ENCODE data around the gene SCYGR8. TPM values are rescaled to one million over a fixed set of nuclear protein-coding genes. Genes with fewer than 3 reads are reported as not detected.

The SCYGR8 gene
- total and polyA plus RNA-seq, 7 donors: not detected

- Histone ChIP-seq H3K4me3 (no peak overlapping the region), H3K9me3 (no peaks in the 10 kb centered on the region), H3K27ac (no peak overlapping the region), H3K36me3 (no peaks in the 10 kb centered on the region), H3K4me1 (peaks cover 0 to 5% (median 2%) of the 10 kb centered on the region in 4 donors), H3K27me3 (no peaks in the 10 kb centered on the region)
- WGBS, 2 donors: 94 to 96% methylated on average over 22 of the region's 22 CpGs
- TF ChIP-seq POLR2AphosphoS5 (IDR thresholded peaks at IDR 0.05) (no peak), EP300 (IDR thresholded peaks at IDR 0.05) (no peak), POLR2A (IDR thresholded peaks at IDR 0.05) (no peak), CTCF (IDR thresholded peaks at IDR 0.05) (no peak)
- intact Hi-C loops (cut with DNase I): loop anchor here (2.0 to 5.0 kb wide), 2 partner anchors 296 to 361 kb away; partner anchors contain the start of gene AGFG1
- no peak for DNase-seq
Observed at GRCh38 chr2:227767830-227768229, 22.1 kb downstream of the SCYGR8 start.

DNA sequence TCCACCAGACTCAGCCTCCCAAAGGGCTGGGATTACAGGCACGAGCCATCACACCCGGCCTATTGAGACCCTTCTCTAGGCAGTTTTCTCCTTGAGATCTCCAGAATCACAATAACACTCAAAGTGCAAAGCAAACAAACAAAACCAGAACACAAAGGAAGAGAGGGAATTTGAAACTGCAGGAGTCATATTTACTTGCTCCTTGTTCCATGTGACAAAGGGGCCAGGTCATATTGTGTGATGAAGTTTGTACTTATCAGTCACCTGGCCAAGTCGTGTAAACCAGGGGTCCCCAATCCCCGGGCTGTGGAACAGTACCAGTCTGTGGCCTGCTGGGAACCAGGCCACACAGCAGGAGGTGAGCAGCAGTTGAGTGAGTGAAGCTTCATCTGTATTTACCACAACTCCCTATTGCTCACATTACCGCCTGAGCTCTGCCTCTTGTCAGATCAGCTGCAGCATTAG lies 26.5 kb downstream of the SCYGR8 start:
- Histone ChIP-seq H3K9me3 (no peaks in the 10 kb centered on the region), H3K27me3 (no peaks in the 10 kb centered on the region), H3K4me1 (no peaks in the 10 kb centered on the region), H3K27ac (no peak overlapping the region), H3K36me3 (no peaks in the 10 kb centered on the region), H3K4me3 (no peak overlapping the region)
- TF ChIP-seq POLR2AphosphoS5 (IDR thresholded peaks at IDR 0.05) (no peak), CTCF (IDR thresholded peaks at IDR 0.05) (no peak)
- intact Hi-C loops (cut with DNase I): no loop called here
- no peak for DNase-seq
- WGBS, 2 donors: 81 to 84% methylated on average over 5 of the region's 5 CpGs

GRCh38 chr2:227772932-227773331 lies 27.2 kb downstream of the SCYGR8 start:
- H3K36me3 ChIP-seq: no peaks in the 10 kb centered on the region
- DNase-seq: no peak
- no peak overlapping the region for H3K27ac ChIP-seq
- H3K27me3 ChIP-seq: no peaks in the 10 kb centered on the region
- no peaks in the 10 kb centered on the region for H3K4me1 ChIP-seq
- H3K9me3 ChIP-seq: no peaks in the 10 kb centered on the region
- 57 to 62% methylated on average over 2 of the region's 2 CpGs for WGBS, 2 donors
- intact Hi-C loops (cut with DNase I): no loop called here
- TF ChIP-seq POLR2A (IDR thresholded peaks at IDR 0.05) (no peak), CTCF (IDR thresholded peaks at IDR 0.05) (no peak), POLR2AphosphoS5 (IDR thresholded peaks at IDR 0.05) (no peak), EP300 (IDR thresholded peaks at IDR 0.05) (no peak)
- H3K4me3 ChIP-seq: no peak overlapping the region

DNA sequence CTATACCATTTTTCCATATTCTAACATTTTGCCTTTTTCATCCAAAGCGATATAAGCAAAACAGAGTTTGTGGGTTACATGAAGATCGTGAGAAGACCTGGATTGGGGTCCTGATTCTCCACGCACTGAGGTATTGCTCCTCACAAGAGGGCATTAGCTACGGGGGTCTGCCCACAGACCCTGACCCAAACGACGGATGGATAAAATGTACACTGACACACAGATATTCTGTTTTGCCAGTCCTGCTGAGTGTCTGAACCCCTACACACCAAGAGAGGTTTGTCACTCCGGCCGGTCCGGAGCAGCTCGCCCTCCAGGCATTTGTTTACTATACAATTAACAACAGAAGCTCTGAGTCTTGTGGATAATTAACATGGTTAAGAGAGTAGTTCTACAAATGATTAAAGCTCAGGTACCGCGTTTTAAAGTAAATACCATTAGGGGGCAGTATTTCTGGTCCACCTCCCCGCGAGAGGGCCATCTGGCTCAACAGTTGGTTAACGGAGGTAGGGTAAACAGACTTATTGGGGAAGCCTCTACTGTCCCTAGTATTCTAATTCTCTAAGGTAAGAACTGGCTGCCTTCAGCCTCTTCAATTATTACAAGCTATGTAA lies 28.4 kb downstream of the SCYGR8 start:
- TF ChIP-seq POLR2AphosphoS5 (IDR thresholded peaks at IDR 0.05) (no peak), CTCF (IDR thresholded peaks at IDR 0.05) (no peak), POLR2A (IDR thresholded peaks at IDR 0.05) (no peak), EP300 (IDR thresholded peaks at IDR 0.05) (no peak)
- intact Hi-C loops (cut with DNase I): no loop called here
- 35 to 58% methylated on average over 15 of the region's 15 CpGs for WGBS, 2 donors

More for the DNA sequence above, 28.4 kb downstream of the SCYGR8 start:
- H3K9me3 ChIP-seq: no peaks in the 10 kb centered on the region
- no peak overlapping the region for H3K27ac ChIP-seq
- H3K4me3 ChIP-seq: no peak overlapping the region
- no peaks in the 10 kb centered on the region for H3K27me3 ChIP-seq
- H3K4me1 ChIP-seq: no peaks in the 10 kb centered on the region
- no peak for DNase-seq
- no peaks in the 10 kb centered on the region for H3K36me3 ChIP-seq

All from sigmoid colon (tissue), 7 donors.